Frontal cortex (tissue), 4 donors: ENCODE measurements around the gene VSNL1. TPM values are rescaled to one million over a fixed set of nuclear protein-coding genes. Genes with fewer than 3 reads are reported as not detected.

Experiments used
- DNase-seq, 2 donors: peaks; one replicate each; pipeline ENCODE4 v3.0.0; 2012; ENCODE audit warnings: low spot score in 2 of 2
- FAIRE-seq: peaks from 2 replicates; lab custom pipeline; 2012; peaks lifted over from hg19 to GRCh38; lab: Jason Lieb, UNC
- total RNA-seq: library from RNA; depleted of rRNA; stranded (reverse); fragments of >200 nt; gene quantifications from one replicate; pipeline ENCODE4 v1.2.3, GENCODE V29; 2014
- donor health status: control.
- donor health status: control.
- donor health status: control.

Gene VSNL1
- total RNA-seq, 1 donor from 2014 or later = 24.5 TPM

DNA sequence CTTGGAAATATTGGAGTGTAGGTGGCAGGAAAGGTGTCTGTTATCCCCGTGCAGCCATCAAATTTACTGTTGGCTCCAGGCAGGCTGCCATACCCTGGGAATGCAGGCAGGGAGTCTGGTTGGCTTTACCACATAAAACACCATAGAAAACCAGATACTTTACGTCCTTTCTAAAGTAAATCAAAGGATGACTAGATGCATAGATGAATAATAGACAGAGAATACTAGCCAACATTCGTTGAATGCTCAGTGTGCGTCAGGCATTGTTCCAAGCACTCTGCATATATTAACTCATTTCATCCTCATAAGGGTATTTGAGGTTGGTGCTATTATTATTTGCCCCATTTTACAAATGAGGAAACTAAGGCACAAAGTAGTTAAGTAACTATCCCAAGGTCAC lies 65.2 kb downstream of the VSNL1 start:
- DNase-seq (no peak), FAIRE-seq (no peak)

DNA sequence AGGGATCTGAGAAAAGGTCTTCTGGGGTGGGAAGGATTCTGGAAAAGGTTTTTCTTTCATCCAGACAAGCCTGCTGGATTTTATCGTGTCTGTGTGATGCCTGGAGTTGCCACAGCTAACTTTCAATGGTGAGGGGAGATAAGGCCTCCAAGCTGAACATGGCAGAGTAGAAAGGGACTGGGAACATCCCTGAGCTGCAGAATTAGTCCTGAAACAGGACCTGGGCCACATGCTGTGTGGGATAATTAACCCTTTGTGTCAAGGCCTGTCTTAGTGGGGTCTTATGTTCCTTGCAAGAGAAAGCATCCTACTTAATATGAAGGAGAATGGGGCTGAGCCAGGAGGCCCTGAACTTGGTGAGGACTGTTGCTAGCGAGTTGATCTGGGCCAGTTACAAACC lies 66.4 kb downstream of the VSNL1 start:
- DNase-seq = no peak
- no peak for FAIRE-seq

DNA sequence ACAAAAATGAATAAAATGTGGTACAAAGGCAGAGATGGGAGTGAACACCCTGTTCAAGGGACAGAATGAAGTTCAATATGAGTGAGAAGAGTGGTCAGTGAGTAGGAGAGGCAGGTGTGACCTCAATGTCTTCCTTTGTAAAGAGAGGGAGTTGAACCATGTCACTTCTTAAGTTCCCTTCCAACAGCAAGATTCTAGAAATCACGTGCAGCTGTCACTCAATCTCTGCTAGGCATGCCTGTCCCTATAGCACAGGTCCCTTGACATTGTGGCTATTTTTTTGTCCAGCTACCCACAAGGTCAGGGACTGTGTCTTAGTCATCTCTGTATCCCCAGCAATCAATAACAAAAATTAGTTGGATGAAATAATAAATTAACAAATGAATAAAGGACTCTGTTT lies 66.9 kb downstream of the VSNL1 start:
- DNase-seq (no peak), FAIRE-seq (no peak)

DNA sequence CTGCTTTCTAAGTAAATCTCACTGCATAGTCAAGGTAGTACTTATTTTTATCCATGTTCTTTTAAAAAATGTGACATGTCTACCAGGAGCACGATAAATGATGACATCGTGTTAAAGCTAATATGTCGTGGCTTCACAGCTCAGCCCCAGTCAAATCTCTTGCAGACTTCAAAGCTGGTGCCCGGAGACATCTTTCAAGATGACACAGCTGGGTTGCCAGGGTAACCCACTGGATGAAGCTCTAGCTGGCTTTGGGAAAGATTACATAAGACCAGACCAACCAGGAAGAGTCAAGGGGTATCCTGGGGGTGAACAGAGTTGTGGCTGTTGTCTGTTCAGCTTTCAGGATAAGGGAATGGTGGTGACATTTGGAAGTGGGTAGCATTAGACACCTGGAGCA lies 67.8 kb downstream of the VSNL1 start:
- DNase-seq = no peak
- no peak for FAIRE-seq

DNA sequence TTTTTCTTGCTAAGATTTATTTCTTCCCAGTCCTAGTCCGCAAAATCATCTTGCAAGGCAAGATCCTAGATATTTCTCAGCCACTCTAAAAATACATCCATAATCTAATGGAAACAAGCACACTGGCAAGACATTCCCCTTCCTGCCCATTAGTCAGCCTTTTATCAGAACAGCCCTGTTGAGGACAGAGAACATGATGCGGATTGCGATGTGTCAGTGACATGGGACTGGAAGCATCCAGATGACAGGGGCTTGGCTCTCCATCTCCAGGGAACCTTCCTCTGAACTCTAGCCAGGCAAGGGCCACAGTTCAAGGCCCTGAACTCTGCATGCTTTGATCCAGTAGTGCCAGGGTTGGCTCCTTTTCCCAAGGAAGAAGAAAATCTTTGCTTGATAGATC lies 70.0 kb downstream of the VSNL1 start:
- FAIRE-seq (no peak), DNase-seq (no peak)

DNA sequence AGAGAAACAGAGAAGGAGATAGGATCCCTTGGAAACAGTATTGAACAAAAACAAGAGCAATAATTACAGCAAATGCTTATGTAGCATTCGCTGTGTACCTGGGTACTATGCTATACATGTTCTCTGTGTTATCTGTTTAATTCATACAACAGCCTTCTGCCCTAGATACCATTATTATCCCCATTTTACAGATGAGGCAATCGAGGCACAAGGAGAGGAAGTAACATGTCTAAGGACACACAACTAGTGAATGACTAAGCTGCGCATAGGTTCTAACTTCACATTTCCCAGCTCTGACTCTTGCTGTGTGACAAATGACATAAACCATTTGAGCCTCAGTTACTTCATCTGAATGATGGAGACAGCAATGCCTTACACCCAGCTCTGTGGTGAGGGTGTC lies 70.5 kb downstream of the VSNL1 start:
- DNase-seq (no peak), FAIRE-seq (no peak)

DNA sequence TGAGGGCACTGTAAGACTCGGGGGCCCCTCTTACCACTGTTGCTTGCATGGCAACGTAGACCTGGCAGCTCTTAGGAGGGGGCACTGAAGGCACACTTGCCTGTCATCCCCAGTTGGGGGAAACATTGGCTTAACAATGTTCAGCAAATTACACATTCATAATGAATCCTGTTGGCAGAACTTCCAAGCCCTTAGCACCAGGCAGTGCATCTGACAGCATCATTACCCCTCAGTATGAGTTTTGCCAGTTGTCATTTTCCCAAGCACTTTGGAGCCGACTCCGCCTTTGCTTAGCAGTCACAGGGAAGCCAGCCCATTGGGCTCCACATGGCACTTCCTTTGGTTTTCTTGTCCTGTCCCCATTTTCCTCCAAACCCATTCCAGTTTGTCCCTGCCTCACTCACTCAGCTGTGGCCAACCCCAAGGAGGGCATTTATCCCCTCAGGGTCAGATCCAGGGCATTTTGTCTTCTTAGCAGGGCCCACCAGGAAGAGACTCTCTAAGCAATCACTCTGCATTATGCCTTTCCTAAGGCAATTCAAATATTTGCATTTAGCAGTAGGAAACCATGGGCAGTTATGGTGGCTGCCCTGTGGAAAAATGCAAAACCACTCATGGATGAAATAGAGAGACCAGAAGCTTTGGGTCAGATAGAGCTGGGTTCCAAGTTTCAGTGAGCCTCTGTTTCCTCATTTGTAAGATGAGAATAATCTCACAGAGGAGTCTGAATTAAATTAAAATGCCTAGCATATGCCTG lies 73.9 kb downstream of the VSNL1 start:
- FAIRE-seq (no peak), DNase-seq (no peak)

DNA sequence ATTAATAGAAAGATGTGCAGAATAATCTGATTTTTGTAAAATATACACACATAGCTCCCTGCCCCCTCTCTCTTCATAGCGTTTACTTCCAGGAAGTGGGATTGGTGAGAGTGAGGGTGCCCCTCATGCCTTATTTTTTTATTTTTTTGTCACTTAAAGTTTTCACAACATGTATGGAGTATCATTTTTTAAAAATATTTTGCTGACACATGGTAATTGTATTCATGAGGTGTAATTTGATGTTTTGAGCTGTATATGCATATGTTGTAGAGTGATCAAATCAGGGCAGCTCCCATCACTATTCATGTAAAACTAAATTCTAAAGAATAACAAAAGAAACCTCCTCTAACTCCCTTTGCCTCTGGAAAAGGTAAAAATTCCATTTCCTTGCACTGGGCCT lies 74.7 kb downstream of the VSNL1 start:
- no peak for FAIRE-seq
- no peak for DNase-seq

DNA sequence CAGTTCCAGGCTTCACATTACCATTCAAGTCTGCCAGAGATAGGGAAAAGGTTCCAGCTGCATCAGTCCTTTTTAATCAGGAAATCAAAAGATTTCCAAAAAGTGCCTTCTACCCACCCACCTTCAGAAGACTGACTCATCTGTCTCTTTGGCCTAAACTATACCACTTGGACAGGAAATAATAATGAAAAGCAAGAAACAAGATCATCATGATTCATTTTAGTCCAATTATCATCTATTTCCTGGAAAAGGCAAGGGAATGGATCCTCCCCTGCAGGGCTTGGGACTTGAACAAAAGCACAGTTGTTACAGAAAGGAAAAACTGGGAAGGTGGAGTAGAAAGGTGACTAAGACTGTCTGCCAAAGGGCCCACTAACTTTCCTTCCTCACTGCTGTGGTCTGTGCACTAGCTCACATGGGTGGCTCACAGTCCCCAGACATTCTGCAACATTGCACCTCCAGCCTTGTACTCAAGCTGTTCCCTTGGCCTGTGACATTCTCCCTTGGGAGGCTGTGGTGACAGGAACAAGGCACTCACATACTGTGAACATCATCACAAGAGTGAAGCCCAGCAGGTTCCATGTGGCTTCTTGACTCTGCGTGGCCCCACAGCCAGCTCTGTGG lies 75.3 kb downstream of the VSNL1 start:
- DNase-seq (no peak), FAIRE-seq (no peak)

DNA sequence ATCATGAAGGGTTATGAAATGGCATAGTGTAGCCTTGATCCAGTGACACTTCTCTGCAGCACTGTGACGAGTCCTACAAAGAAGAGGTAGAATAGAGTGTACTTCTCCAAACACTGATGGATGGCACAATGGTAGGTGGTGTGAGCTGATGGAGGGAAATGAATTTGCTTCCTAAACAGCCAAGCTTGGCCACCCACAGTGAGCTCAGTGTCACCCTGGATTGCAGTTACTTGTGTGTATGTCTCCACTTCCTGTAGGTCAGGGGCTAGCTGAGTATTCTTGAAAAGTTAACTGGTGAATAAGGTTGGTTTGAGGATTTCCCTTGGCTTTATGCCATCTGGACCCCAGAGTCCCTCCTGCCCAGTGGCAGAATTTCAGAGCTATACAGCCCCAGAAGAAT lies 75.9 kb downstream of the VSNL1 start:
- FAIRE-seq (no peak), DNase-seq (no peak)

DNA sequence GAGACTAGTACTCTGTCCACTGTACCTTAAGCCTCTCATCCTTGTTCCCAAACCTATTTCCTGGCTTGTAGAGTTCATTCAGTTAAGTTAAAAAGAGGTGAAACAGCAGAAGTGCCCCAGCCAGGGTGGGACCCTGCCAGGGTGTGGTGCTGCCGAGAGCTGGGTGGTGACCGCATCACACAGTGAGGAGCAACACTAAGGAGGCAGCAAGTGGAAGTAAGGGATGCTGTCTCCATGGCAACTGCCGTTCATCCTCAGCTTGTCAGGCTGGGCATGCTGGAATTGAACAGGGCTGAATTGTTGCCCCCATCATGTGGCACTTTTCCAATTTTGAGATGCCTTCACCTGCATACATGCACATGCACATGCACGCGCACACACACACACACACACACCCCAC lies 77.0 kb downstream of the VSNL1 start:
- FAIRE-seq (no peak), DNase-seq (no peak)

DNA sequence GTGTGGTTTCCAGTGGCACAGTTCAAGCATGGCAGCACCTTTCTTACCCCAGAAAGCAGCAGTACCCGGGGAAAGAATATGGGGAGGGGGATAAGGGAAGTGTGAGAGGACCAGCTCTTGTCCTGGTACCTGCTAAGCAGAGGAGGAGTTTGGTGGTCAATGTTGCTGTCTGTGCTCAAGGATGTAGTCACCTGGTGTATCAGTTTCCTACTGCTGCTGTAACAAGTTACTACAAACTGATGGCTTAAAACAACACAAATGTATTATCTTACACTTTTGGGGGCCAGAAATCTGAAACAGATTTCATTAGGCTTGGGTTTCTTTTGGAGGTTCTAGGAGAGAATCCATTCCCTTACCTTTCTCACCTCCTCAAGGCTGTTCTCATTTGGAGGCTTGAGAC lies 77.5 kb downstream of the VSNL1 start:
- DNase-seq (no peak), FAIRE-seq (no peak)

DNA sequence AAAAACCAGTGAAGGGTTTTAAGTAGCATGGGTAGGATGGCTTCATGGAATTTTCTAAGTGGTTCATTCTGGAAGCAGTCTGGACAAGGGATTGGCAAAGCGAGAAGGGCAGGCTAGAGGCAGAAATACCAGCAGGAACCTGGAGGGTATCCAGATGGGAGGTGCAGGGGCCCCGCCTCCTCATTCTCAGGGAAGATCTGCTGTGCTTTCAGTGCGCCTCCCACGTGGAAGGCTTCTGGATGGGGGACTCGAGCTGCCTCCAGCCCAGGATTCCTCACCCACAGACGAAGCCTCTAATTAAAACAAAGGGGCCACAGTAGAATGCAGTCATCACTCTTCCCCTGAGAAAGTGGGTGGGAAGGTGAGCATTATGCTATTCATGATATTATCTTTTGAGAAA lies 79.8 kb downstream of the VSNL1 start:
- no peak for FAIRE-seq
- DNase-seq = no peak

DNA sequence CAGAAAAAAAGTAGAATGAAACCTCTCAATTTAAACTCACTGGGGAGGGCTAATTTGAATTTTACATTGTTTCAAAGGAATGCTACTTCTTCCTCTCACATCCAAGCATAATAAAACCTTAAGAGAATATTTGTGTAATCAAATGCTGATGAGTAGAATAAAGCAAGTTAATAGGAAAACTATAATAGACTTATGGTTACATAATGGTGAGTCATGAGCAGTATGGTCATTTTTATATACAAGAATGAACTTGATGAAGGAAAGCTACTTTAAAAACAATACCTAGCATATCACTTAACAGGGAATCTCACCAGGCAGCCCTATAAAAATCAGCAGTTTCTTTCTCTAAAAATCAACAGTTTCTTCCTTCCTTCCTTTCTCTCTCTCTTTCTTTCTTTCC lies 80.3 kb downstream of the VSNL1 start:
- FAIRE-seq (no peak), DNase-seq (no peak)

DNA sequence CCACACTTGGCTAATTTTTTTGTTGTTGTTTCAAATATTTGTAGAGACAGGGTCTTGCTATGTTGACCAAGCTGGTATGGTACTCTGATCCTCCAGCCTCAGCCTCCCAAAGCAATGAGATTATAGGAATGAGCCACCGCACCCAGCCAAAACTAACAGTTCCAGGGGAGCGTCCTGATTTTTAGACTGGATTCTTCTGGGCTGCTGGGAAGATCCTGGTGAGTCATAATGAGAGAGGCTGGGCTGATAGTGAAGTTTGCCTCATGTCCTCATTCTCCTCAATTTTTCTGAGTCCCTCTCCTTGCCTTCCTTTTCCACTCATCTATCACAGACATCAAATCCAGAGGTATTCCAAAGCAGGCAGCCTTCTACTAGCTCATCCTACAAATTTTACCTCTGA lies 81.3 kb downstream of the VSNL1 start:
- no peak for DNase-seq
- no peak for FAIRE-seq

DNA sequence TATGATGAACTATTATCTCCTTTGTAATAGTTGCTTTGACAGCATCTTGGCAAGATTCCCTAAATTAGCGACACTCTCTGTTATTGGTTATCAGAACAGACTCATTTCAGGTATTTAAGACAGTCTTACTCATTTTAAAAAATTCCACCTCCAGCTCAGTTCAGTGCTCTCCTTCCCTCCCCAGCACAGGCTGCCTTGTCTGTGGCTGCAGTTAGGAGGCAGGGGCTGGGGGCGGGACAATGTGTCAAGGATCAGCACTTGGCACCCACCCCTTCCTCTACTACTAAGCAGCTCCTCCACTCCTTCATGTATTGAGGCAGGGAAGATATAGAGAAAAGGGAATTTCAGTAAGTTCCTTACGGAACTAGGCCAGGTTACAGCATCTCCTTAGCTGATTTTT lies 85.0 kb downstream of the VSNL1 start:
- no peak for FAIRE-seq

DNA sequence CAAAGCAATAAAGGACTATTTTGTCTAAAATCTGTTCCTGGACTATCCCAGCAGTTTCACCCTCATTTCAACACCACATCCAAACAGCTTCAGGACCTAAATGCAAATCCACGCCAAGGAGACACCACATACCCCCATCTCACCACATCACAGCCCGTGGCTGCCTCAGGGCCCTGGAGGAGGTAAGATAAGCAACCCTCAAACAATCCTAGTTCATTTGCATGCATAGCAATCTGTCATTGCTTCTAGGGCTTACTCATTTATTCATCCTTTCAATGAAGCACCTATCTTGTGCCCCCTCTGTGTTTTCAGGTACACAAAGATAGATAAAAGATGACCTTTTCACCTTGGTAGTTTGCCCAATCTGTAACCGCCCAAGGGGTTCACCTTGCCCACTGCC lies 86.5 kb downstream of the VSNL1 start:
- no peak for FAIRE-seq
- no peak for DNase-seq

More for the DNA sequence above, 85.0 kb downstream of the VSNL1 start:
- DNase-seq = no peak

DNA sequence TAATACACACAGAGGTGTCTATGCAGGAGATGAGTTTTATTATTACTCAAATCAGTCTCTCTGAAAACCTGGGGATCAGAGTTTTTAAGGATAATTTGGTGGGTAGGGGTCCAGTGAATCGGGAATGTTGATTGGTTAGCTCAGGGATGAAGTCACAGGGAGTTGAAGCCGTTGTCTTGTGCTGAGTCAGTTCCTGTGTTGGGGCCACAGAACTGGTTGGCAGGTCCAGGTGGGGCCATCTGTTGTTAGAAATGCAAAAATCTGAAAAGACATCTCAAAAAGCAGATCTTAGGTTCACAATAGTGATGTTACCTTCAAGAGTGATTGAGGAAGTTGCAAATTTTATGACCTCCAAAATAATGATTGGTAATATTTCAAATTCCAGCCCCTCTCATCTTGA lies 86.9 kb downstream of the VSNL1 start:
- FAIRE-seq = no peak

DNA sequence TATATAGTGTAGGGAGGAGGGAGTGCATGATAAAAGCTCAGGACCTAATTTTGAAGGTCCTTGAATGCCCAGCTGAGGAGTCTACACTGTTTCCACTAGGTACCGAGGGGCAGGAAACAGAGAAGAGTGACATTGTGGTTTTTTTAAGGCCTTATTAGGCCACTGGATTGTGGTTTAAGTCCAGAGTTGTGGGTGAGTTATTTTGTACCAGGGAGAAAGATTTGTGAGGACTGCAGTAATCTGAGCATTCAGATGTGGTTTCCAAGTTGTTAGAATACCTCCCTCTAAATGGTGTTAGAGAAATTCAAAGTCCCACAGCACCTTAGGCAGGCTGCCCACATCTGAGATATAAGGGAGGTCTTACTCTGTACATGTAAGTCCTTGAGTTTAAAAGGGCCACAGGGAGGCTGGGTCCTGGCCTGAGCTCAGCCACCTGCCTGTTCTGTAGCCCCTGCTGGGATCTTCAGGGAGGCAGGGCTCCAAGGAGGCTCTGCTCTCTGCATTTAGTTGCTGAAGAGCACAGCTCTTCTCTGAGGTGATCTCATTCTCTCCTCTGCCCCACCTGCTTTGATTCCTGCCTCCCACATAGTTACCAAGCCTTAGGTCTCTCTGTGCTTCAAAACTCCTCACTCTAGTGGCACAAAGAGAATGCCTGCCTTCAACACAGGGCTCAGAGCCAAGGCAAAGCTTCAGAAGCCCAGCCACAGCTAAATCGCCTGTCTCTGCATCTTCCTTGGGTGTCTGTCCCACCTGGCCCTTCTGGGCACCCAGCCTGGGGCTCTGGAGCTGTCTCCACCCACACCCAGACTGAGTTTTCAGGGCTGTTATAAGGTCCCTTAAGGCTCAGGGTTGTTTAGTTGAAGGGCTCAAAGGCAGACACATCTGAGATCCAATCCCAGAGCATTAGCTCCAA lies 88.1 kb downstream of the VSNL1 start:
- no peak for FAIRE-seq
- no peak for DNase-seq

More for the DNA sequence above, 86.9 kb downstream of the VSNL1 start:
- no peak for DNase-seq

DNA sequence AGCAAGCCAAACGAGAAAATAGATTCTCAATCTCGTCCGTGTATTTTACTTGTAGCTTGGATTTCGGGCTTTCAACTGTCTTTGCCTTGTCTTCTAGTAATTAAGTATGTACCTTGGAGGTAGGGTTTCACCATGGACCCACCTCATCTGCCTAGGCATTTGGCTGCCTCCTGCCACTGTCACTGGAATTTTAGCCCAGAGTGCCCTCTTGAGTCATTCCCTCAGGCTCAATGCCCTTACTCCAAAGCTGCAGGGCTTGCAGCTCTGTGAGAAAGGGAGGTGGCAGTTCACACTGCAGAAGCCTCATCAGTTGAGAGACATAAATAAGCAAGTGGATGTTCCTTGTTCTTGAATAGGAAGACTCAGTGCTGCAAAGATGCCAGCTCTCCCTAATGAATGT lies 89.6 kb downstream of the VSNL1 start:
- FAIRE-seq (no peak), DNase-seq (no peak)

DNA sequence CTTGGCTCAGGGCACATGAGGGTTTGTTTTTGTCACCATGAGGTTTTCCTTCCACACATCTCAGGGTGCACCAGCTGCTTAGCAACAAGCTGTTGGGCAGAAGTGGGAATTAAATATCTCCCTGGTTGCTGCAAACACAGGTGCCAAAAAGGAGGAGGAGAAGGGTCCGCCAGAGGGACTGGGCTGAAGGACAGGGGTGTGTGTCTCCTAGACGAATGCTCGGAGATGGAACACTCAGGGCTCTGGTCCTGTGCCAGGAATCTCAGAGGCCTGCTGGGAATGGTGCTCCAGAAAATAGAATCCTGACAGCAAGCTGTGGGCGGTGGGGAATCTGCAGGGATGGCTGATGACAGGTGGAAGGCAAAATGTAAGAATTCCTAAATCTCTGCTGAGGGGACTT lies 94.5 kb downstream of the VSNL1 start:
- no peak for DNase-seq

More for the DNA sequence above, 94.5 kb downstream of the VSNL1 start:
- no peak for FAIRE-seq
